NCI-H146 (cell line): ENCODE measurements around the gene HOXB9.

Experiments used
- DNase-seq: peaks from one replicate; lab custom pipeline; 2025; lab: John Stamatoyannopoulos, UW

HOXB9 gene

GRCh38 chr17:48596000-48596734 is 30.0 kb downstream of the HOXB9 start:
- no peak for DNase-seq

GRCh38 chr17:48595278-48595999 is 30.7 kb downstream of the HOXB9 start:
- DNase-seq = no peak

GRCh38 chr17:48594538-48595277 is 31.4 kb downstream of the HOXB9 start:
- DNase-seq = no peak

- peak; percentile 83 for DNase-seq
Measured at GRCh38 chr17:48593840-48594537, 32.2 kb downstream of the HOXB9 start.

- DNase-seq = peak; percentile 67
Measured at GRCh38 chr17:48593126-48593829, 32.9 kb downstream of the HOXB9 start, which contains the start of gene HOXB5. HOXB5 (minus strand) TSS chr17:48593779; CDS start chr17:48593682, 97 bp downstream.

GRCh38 chr17:48592577-48592976 is 33.6 kb downstream of the HOXB9 start:
- no peak for DNase-seq

GRCh38 chr17:48592057-48592514 is 34.1 kb downstream of the HOXB9 start:
- DNase-seq = no peak

GRCh38 chr17:48591255-48592056 is 34.7 kb downstream of the HOXB9 start:
- DNase-seq = no peak

- DNase-seq = no peak
Measured at GRCh38 chr17:48590607-48591161, 35.5 kb downstream of the HOXB9 start.

- DNase-seq = no peak
Measured at GRCh38 chr17:48589831-48590606, 36.1 kb downstream of the HOXB9 start, which contains the start of gene HOXB3. HOXB3 (minus strand) TSS chr17:48590241; CDS start chr17:48552474, 37,767 bp downstream.

- no peak for DNase-seq
Measured at GRCh38 chr17:48589060-48589830, 36.9 kb downstream of the HOXB9 start.

GRCh38 chr17:48588528-48588927 is 37.6 kb downstream of the HOXB9 start:
- DNase-seq = no peak

GRCh38 chr17:48588074-48588415 is 38.1 kb downstream of the HOXB9 start:
- no peak for DNase-seq

GRCh38 chr17:48587276-48588073 is 38.7 kb downstream of the HOXB9 start:
- DNase-seq = peak; percentile 41

- DNase-seq = peak; percentile 36
Measured at GRCh38 chr17:48586355-48587258, 39.6 kb downstream of the HOXB9 start.

- DNase-seq = no peak
Measured at GRCh38 chr17:48584223-48584741, 41.9 kb downstream of the HOXB9 start.
